Upper lobe of right lung (tissue), 1 donor: Measurements from ENCODE around the gene SLC15A5. TPM values are rescaled to one million over a fixed set of nuclear protein-coding genes. Genes with fewer than 3 reads are reported as not detected.

Source experiments
- ATAC-seq: fragments of 200-7000 bp; cut with Tn5 transposase; one replicate; pipeline ENCODE4 v1.9.1; 2020; ENCODE audit warnings: mild to moderate bottlenecking, moderate library complexity
- DNase-seq: peaks from one replicate; pipeline ENCODE4 v3.0.0-alpha.2; 2020
- H3K27ac ChIP-seq: fragments of 200-600 bp; one replicate; pipeline ENCODE4 v1.8.0; 2022
- H3K27me3 ChIP-seq: fragments of 200-600 bp; one replicate; pipeline ENCODE4 v1.8.0; 2022; ENCODE audit warnings: mild to moderate bottlenecking
- H3K36me3 ChIP-seq: fragments of 200-600 bp; one replicate; pipeline ENCODE4 v1.8.0; 2022
- H3K4me1 ChIP-seq: fragments of 200-600 bp; one replicate; pipeline ENCODE4 v1.8.0; 2022
- H3K4me3 ChIP-seq: fragments of 200-600 bp; one replicate; pipeline ENCODE4 v1.8.0; 2022; ENCODE audit warnings: mild to moderate bottlenecking
- H3K9me3 ChIP-seq: fragments of 200-600 bp; one replicate; pipeline ENCODE4 v1.8.0; 2022
- intact Hi-C: fragments of 100-400 bp; cut with DNase I; formaldehyde crosslinking; loops from one replicate; pipeline ENCODE4 v1.11.0; 2022
- long read RNA-seq: library from polyadenylated mRNA; unstranded; transcript quantifications from one replicate; pipeline ENCODE4 v2.0.0, GENCODE V29; 2021
- total RNA-seq: library from RNA; stranded (reverse); fragmentation: NEBNext Ultra II Directional; extraction: Animal tissue kit (Norgen Biotek cat#: 25700); gene quantifications from one replicate; pipeline ENCODE4 v1.2.1, GENCODE V29; 2021
- TF ChIP-seq, protein P1 (sequence below): fragments of 200-600 bp; IDR thresholded peaks from one replicate; pipeline ENCODE4 v1.8.0; 2022; ENCODE audit warnings: antibody characterized with exemption
- donor health status: DM: no; HTN: yes; CAD: no; lungs with severe emphysema.

Gene SLC15A5, protein sequence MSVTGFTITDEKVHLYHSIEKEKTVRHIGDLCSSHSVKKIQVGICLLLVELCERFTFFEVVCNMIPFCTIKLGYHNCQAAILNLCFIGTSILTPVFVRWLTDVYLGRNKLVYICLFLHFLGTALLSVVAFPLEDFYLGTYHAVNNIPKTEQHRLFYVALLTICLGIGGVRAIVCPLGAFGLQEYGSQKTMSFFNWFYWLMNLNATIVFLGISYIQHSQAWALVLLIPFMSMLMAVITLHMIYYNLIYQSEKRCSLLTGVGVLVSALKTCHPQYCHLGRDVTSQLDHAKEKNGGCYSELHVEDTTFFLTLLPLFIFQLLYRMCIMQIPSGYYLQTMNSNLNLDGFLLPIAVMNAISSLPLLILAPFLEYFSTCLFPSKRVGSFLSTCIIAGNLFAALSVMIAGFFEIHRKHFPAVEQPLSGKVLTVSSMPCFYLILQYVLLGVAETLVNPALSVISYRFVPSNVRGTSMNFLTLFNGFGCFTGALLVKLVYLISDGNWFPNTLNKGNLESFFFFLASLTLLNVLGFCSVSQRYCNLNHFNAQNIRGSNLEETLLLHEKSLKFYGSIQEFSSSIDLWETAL
- not detected for total RNA-seq
- long read RNA-seq, result 0 reads

GRCh38 chr12:16277585-16277984 lies at the start of gene SLC15A5:
Gene SLC15A5 (minus strand): TSS chr12:16277685. CDS start chr12:16277685, 0 bp downstream.
- intact Hi-C loops, result no loop called here
- H3K36me3 ChIP-seq, result no peaks in the 10 kb centered on the region
- no peaks in the 10 kb centered on the region for H3K9me3 ChIP-seq
- H3K4me3 ChIP-seq, result no peak within 1 kb of the TSS
- DNase-seq, result no peak
- no peaks in the 10 kb centered on the region for H3K27me3 ChIP-seq
- no peaks in the 10 kb centered on the region for H3K4me1 ChIP-seq
- H3K27ac ChIP-seq, result no peak within 1 kb of the TSS
- TF ChIP-seq, protein P1, sequence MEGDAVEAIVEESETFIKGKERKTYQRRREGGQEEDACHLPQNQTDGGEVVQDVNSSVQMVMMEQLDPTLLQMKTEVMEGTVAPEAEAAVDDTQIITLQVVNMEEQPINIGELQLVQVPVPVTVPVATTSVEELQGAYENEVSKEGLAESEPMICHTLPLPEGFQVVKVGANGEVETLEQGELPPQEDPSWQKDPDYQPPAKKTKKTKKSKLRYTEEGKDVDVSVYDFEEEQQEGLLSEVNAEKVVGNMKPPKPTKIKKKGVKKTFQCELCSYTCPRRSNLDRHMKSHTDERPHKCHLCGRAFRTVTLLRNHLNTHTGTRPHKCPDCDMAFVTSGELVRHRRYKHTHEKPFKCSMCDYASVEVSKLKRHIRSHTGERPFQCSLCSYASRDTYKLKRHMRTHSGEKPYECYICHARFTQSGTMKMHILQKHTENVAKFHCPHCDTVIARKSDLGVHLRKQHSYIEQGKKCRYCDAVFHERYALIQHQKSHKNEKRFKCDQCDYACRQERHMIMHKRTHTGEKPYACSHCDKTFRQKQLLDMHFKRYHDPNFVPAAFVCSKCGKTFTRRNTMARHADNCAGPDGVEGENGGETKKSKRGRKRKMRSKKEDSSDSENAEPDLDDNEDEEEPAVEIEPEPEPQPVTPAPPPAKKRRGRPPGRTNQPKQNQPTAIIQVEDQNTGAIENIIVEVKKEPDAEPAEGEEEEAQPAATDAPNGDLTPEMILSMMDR, result no peak
- no peak for ATAC-seq

GRCh38 chr12:16325426-16325825 lies 47.9 kb upstream of the SLC15A5 start:
- TF ChIP-seq, protein P1, result no peak
- intact Hi-C loops, result no loop called here
- no peak overlapping the region for H3K4me3 ChIP-seq
- H3K36me3 ChIP-seq, result no peaks in the 10 kb centered on the region
- DNase-seq (no peak), ATAC-seq (no peak)
- H3K4me1 ChIP-seq, result no peaks in the 10 kb centered on the region
- no peaks in the 10 kb centered on the region for H3K27me3 ChIP-seq
- H3K27ac ChIP-seq, result no peak overlapping the region
- H3K9me3 ChIP-seq, result no peaks in the 10 kb centered on the region

GRCh38 chr12:16324772-16325171 lies 47.3 kb upstream of the SLC15A5 start:
- Histone ChIP-seq H3K9me3 (no peaks in the 10 kb centered on the region), H3K4me3 (no peak overlapping the region), H3K4me1 (no peaks in the 10 kb centered on the region), H3K36me3 (no peaks in the 10 kb centered on the region), H3K27me3 (no peaks in the 10 kb centered on the region), H3K27ac (no peak overlapping the region)
- intact Hi-C loops, result no loop called here
- DNase-seq (no peak), ATAC-seq (no peak)
- TF ChIP-seq, protein P1, result no peak

DNA sequence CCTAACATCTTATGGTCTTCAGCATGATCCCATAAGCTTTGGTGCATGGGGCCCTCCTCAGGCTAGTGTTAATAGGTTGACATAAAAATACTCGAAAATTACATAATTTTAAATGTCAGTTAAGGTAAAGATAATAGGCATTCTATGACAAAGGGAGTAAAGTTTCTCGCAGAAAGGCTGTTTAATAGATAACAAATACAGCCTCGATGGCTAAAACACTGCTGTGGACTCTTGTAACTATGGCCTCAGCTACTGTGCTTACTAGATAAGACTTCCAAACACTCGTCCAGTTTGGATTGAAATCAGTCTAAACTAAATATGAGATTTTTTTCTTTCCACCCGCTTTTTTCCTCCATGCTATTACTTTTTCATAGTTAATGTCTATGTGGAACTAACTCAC lies 46.8 kb upstream of the SLC15A5 start:
- DNase-seq, result no peak
- no peaks in the 10 kb centered on the region for H3K27me3 ChIP-seq
- H3K9me3 ChIP-seq, result no peaks in the 10 kb centered on the region
- H3K4me3 ChIP-seq, result no peak overlapping the region
- H3K36me3 ChIP-seq, result no peaks in the 10 kb centered on the region
- H3K4me1 ChIP-seq, result no peaks in the 10 kb centered on the region
- ATAC-seq, result no peak
- TF ChIP-seq, protein P1, result no peak
- no peak overlapping the region for H3K27ac ChIP-seq
- intact Hi-C loops, result no loop called here

GRCh38 chr12:16323638-16324037 lies 46.2 kb upstream of the SLC15A5 start:
- ATAC-seq, result no peak
- no peaks in the 10 kb centered on the region for H3K27me3 ChIP-seq
- H3K4me3 ChIP-seq, result no peak overlapping the region
- no peaks in the 10 kb centered on the region for H3K9me3 ChIP-seq
- TF ChIP-seq, protein P1, result no peak
- no peaks in the 10 kb centered on the region for H3K36me3 ChIP-seq
- no peak for DNase-seq
- H3K27ac ChIP-seq, result no peak overlapping the region
- intact Hi-C loops, result no loop called here
- no peaks in the 10 kb centered on the region for H3K4me1 ChIP-seq
